ENCODE measurements around the gene TRIM61. TPM values are rescaled to one million over a fixed set of nuclear protein-coding genes. Genes with fewer than 3 reads are reported as not detected.
"Not testable (repeated sequence)": the region's sequence is repeated elsewhere in the genome, so short reads cannot be mapped to it uniquely, and the experiment has no call there.

Gene TRIM61
- total RNA-seq, 1 donor from 2014 or later: 2.4 TPM

- intact Hi-C loops (cut with micrococcal nuclease); ATAC-seq; DNase-seq: not testable (repeated sequence)
Measured at GRCh38 chr4:164927101-164927500, 50.4 kb downstream of the TRIM61 start.

DNA sequence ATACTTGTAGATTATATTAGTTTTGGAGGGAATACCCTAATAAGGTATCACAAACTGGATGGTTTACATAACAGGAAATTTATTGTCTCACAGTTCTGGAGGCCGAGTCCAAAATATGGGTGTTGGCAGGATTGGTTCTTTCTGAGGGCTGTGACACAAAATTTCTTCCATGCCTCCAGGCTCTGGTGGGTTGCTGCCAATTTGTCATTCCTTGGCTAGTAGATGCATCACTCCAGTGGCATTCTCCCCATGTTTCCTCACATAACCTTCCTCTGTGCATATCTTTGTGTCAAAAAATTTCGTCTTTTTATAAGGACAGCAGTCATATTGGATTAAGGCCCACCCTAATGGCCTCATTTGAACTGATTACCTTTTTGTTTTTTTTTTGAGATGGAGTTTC lies 51.2 kb downstream of the TRIM61 start:
- no peak for DNase-seq
- no peak for ATAC-seq
- intact Hi-C loops (cut with micrococcal nuclease): no loop called here

- no peak for ATAC-seq
- intact Hi-C loops (cut with micrococcal nuclease): no loop called here
- DNase-seq: no peak
Measured at GRCh38 chr4:164924670-164925238, 52.7 kb downstream of the TRIM61 start.

GRCh38 chr4:164918956-164919355 lies 58.5 kb downstream of the TRIM61 start:
- ATAC-seq (no peak), DNase-seq (no peak)
- intact Hi-C loops (cut with micrococcal nuclease): no loop called here

Other genes with a start within 250 kb of the TRIM61 start
- gene SMIM31, start 223.5 kb downstream of the TRIM61 start, total RNA-seq: not detected
- not detected for gene APELA, start 100.5 kb downstream of the TRIM61 start, total RNA-seq
- not detected for gene TRIM60, start 54.3 kb upstream of the TRIM61 start, total RNA-seq
- gene TRIM75, start 76.2 kb upstream of the TRIM61 start, total RNA-seq: not detected
- gene TMEM192, start 135.2 kb upstream of the TRIM61 start, total RNA-seq: 17.8 TPM
- gene KLHL2, start 229.9 kb upstream of the TRIM61 start, total RNA-seq: 7.4 TPM